GM21515 (cell line): ENCODE measurements around the gene NKX6-2.

Experiments
- ATAC-seq: cut with Tn5 transposase; IDR thresholded peaks from one replicate; pipeline ENCODE4 v1.9.1; 2021; ENCODE audit not compliant: unreplicated experiment

The NKX6-2 gene

GRCh38 chr10:132742837-132743194, 43.1 kb downstream of the NKX6-2 start:
- no peak for ATAC-seq

GRCh38 chr10:132742167-132742836, 43.6 kb downstream of the NKX6-2 start:
- no peak for ATAC-seq

- ATAC-seq, result no peak
Observed at GRCh38 chr10:132740588-132740987, 45.4 kb downstream of the NKX6-2 start.

- ATAC-seq, result no peak
Observed at GRCh38 chr10:132739225-132739613, 46.7 kb downstream of the NKX6-2 start.

- no peak for ATAC-seq
Observed at GRCh38 chr10:132738454-132739224, 47.3 kb downstream of the NKX6-2 start.

GRCh38 chr10:132737390-132738048, 48.4 kb downstream of the NKX6-2 start:
- ATAC-seq, result no peak

GRCh38 chr10:132735923-132736391, 50.0 kb downstream of the NKX6-2 start:
- no peak for ATAC-seq

GRCh38 chr10:132735341-132735775, 50.6 kb downstream of the NKX6-2 start:
- ATAC-seq, result no peak

- no peak for ATAC-seq
Observed at GRCh38 chr10:132733926-132734325, 52.0 kb downstream of the NKX6-2 start.
